ENCODE measurements around the gene TMEM237.

DNA sequence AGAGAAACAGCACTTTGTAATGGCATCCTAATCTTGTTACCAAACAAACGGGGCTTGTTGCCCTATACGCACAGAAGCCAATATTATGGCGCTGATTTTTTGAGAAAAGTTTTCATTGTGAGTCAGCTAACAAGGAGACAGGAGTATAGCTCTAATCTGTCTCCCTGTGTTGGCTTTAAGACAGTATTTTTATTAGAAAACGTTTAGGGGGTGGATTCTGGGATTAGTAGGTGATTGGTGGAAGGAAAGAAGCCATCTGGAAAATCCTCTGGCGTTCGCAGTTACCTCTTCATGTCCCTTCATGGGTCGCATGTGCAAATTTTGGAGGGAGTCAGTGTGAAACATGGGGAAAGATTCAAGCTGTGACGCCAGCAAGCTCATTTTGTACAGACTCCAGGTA, 698 bp upstream of the TMEM237 start:
- TF ChIP-seq, protein P1, sequence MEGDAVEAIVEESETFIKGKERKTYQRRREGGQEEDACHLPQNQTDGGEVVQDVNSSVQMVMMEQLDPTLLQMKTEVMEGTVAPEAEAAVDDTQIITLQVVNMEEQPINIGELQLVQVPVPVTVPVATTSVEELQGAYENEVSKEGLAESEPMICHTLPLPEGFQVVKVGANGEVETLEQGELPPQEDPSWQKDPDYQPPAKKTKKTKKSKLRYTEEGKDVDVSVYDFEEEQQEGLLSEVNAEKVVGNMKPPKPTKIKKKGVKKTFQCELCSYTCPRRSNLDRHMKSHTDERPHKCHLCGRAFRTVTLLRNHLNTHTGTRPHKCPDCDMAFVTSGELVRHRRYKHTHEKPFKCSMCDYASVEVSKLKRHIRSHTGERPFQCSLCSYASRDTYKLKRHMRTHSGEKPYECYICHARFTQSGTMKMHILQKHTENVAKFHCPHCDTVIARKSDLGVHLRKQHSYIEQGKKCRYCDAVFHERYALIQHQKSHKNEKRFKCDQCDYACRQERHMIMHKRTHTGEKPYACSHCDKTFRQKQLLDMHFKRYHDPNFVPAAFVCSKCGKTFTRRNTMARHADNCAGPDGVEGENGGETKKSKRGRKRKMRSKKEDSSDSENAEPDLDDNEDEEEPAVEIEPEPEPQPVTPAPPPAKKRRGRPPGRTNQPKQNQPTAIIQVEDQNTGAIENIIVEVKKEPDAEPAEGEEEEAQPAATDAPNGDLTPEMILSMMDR (IDR thresholded peaks at IDR 0.05; ENCODE audit: low read length): no peak
- TF ChIP-seq EZH2 (IDR thresholded peaks at IDR 0.05; ENCODE audit: borderline replicate concordance, low read length): no peak

All from OCI-LY1 (cell line).